RWPE1 (cell line): Measurements from ENCODE around the gene TPD52L2.
"Not testable (repeated sequence)": the region's sequence is repeated elsewhere in the genome, so short reads cannot be mapped to it uniquely, and the experiment has no call there.

Source experiments
- CTCF ChIA-PET: fragments of 350-600 bp; sonication (Branson Sonifier 250); formaldehyde crosslinking; extraction: SDS; loops from one replicate; lab custom pipeline; 2021; lab: Yijun Ruan, JAX
- POLR2A ChIA-PET: fragments of 400-600 bp; formaldehyde crosslinking; extraction: SDS; loops from one replicate; lab custom pipeline; 2020; ENCODE audit warnings: antibody characterized with exemption; ENCODE audit not compliant: low non-redundant PET; lab: Yijun Ruan, JAX
- DNase-seq: peaks from one replicate; pipeline ENCODE4 v3.0.0; 2012; ENCODE audit warnings: low spot score
- H3K27ac ChIP-seq: fragments of 450-650 bp; 2 replicates; pipeline ENCODE4 v1.5.1; 2017
- CTCF ChIP-seq: fragments of 450-650 bp; conservative IDR thresholded peaks from 2 replicates; pipeline ENCODE4 v1.5.1; 2017; ENCODE audit warnings: low read depth, mild to moderate bottlenecking

The TPD52L2 gene

GRCh38 chr20:63908008-63908682 lies 43.1 kb downstream of the TPD52L2 start:
- ChIA-PET CTCF (interaction anchor here (0.6 to 1.0 kb wide), 3 partner anchors 12 to 21 kb away, joined by 3 read pairs; no protein-coding TSS in a partner anchor), POLR2A (no interaction called here)
- DNase-seq: no peak
- no peak for TF ChIP-seq CTCF
- H3K27ac ChIP-seq: peak overlapping the region; percentile 88

DNA sequence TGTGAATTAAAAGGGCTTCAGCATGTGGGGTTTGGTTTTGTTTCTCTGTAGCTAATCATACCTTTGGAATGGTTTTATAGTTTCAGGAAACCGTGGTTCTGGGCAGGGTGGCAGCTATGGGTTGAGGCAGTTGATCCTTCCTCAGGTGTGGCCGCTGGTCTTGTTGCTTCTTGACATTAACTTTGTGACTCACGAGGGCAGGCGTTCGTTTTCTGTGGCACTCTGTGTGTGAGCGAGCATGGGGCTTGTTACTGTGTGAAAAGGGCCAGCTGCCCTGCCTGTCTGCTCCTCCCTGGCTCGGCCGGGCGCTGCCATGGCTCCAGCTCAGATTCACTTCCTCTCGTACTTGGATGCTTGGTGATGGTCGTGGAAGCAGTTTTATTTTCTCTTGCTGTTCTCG lies 46.1 kb downstream of the TPD52L2 start:
- DNase-seq: peak; percentile 97
- no peak for TF ChIP-seq CTCF
- POLR2A ChIA-PET: interaction anchor here (0.9 to 1.3 kb wide), 2 partner anchors 46 to 372 kb away, joined by 3 to 10 read pairs; partner anchors contain the start of gene TPD52L2
- CTCF ChIA-PET: interaction anchor here (0.7 to 0.8 kb wide), 2 partner anchors 62 to 415 kb away, joined by 3 to 5 read pairs; no protein-coding TSS in a partner anchor
- peak overlapping the region; percentile 88 for H3K27ac ChIP-seq

DNA sequence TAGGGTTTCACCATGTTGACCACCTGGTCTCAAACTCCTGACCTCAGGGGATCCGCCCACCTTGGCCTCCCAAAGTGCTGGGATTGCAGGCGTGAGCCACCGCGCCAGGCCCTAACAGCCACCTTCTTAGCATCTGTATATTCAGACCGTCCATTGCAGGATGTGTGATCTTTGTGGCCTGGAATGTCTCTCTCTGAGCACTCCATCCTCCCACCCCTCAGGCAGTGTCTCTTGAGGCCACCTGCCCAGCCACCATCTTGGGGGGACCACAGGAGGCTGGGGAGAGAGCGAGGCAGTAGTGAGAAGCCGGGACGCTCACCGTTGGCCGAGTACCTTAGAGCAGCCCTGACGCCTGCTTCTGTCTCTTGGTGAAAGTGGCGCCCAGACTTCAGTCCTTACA lies 48.7 kb downstream of the TPD52L2 start:
- DNase-seq: no peak
- H3K27ac ChIP-seq: peak overlapping the region; percentile 88
- ChIA-PET POLR2A (no interaction called here), CTCF (interaction anchor here (0.5 to 0.6 kb wide), 2 partner anchors 12 to 14 kb away, joined by 3 to 7 read pairs; no protein-coding TSS in a partner anchor)
- no peak for TF ChIP-seq CTCF

DNA sequence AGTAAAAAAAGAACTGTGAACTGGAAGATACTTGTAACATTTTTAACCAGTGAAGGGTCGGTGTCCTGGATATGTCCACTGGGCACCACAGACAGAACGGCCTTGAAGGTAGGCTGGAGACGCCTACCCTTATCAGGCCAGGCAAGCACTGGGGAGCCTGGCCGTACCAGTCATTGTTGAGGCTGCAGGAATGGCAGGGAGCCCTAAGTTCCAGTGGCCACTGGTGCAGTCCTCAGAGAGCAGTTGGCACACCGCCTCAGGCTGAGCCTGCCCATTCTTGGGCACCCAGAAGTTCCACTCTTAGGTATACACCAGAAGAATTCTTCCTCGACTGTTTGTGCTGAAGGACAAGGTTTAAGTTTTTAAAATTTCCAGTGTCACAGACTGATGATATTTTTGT lies 50.4 kb downstream of the TPD52L2 start:
- H3K27ac ChIP-seq: peak overlapping the region; percentile 14
- ChIA-PET CTCF (interaction anchor here (0.6 to 0.7 kb wide), 4 partner anchors 18 to 606 kb away, joined by 3 read pairs; no protein-coding TSS in a partner anchor), POLR2A (no interaction called here)
- no peak for DNase-seq
- TF ChIP-seq CTCF: no peak

GRCh38 chr20:63916371-63916939 lies 51.4 kb downstream of the TPD52L2 start:
- DNase-seq, POLR2A ChIA-PET: not testable (repeated sequence)
- CTCF ChIA-PET: interaction anchor here (0.6 to 0.7 kb wide), 2 partner anchors 298 to 338 kb away, joined by 3 to 4 read pairs; no protein-coding TSS in a partner anchor
- peak overlapping the region; percentile 14; the same call in 1 of the 2 replicates for H3K27ac ChIP-seq

- no peak for DNase-seq
- ChIA-PET POLR2A (no interaction called here), CTCF (no interaction called here)
- no peak for TF ChIP-seq CTCF
- peak overlapping the region; percentile 5 for H3K27ac ChIP-seq
Observed at GRCh38 chr20:63917811-63918210, 52.7 kb downstream of the TPD52L2 start.
